Small intestine (tissue), 7 donors: ENCODE data around the gene C2orf49. TPM values are rescaled to one million over a fixed set of nuclear protein-coding genes. Genes with fewer than 3 reads are reported as not detected.

ENCODE experiments used
- DNase-seq, 2 donors: peaks; one replicate each; pipeline versions ENCODE4 v3.0.0 to v3.0.0-alpha.2; 2013
- FAIRE-seq: peaks from 2 replicates; lab custom pipeline; 2012; peaks lifted over from hg19 to GRCh38; lab: Jason Lieb, UNC
- H3K27ac ChIP-seq, 3 donors: one replicate each; pipeline ENCODE4 v1.5.1; 2013; ENCODE audit warnings: low read length in 2 of 3, mild to moderate bottlenecking in 2 of 3, control low read depth in 1 of 3, inconsistent platforms in 1 of 3, low read depth in 1 of 3, moderate library complexity in 1 of 3
- H3K27me3 ChIP-seq, 3 donors: one replicate each; pipeline ENCODE4 v1.6.1; 2013; ENCODE audit warnings: low read length in 3 of 3, inconsistent platforms in 1 of 3; ENCODE audit not compliant: control insufficient read depth in 3 of 3, insufficient read depth in 3 of 3
- H3K36me3 ChIP-seq, 3 donors: one replicate each; pipeline ENCODE4 v1.6.1; 2013; ENCODE audit warnings: low read length in 3 of 3, inconsistent platforms in 1 of 3, low read depth in 1 of 3, mild to moderate bottlenecking in 1 of 3, moderate library complexity in 1 of 3; ENCODE audit not compliant: control insufficient read depth in 3 of 3, insufficient read depth in 2 of 3
- H3K4me1 ChIP-seq, 3 donors: one replicate each; pipeline ENCODE4 v1.6.1; 2013; ENCODE audit warnings: low read length in 2 of 3, inconsistent platforms in 1 of 3, low read depth in 1 of 3, mild to moderate bottlenecking in 1 of 3, moderate library complexity in 1 of 3; ENCODE audit not compliant: control insufficient read depth in 3 of 3, insufficient read depth in 2 of 3
- H3K4me3 ChIP-seq, 3 donors: one replicate each; pipeline ENCODE4 v1.5.1; 2013; ENCODE audit warnings: low read length in 3 of 3, control low read depth in 1 of 3, inconsistent platforms in 1 of 3, low read depth in 1 of 3, mild to moderate bottlenecking in 1 of 3, moderate library complexity in 1 of 3
- H3K9me3 ChIP-seq, 2 donors: one replicate each; pipeline ENCODE4 v1.6.1; 2013; ENCODE audit warnings: low read depth in 1 of 2, low read length in 1 of 2; ENCODE audit not compliant: control insufficient read depth in 2 of 2, insufficient read depth in 1 of 2
- WGBS, 3 donors: extraction: QIAGEN DNeasy Blood & Tissue Kit; methylation state at CpG; one replicate each; pipeline ENCODE4 v1.1.7; 2013; 5-methylcytosine and 5-hydroxymethylcytosine counted together
- polyA plus RNA-seq, 4 donors: library from polyadenylated mRNA; stranded (reverse) in 3 of 4; unstranded in 1 of 4; fragments of 200-250 nt in 3 of 4; fragments of 120-200 nt in 1 of 4; gene quantifications; one replicate each; pipeline versions ENCODE4 v1.2.1 to v1.2.3, GENCODE V29; 2013
- donor health status: healthy with polysubstance abuse.
- donor health status: control.
- donor health status: control.
- donor health status: Bipolar disorder and iron deficiency.
- donor health status: healthy.

The C2orf49 gene
- polyA plus RNA-seq, 4 donors = 6.9 to 20.5 (median 8.2) TPM

GRCh38 chr2:105377871-105378270 lies 40.5 kb downstream of the C2orf49 start:
- Histone ChIP-seq H3K36me3 (peaks cover 0 to 21% (median 6%) of the 10 kb centered on the region in 3 donors), H3K4me3 (no peak overlapping the region), H3K4me1 (peaks cover 0 to 13% (median 0%) of the 10 kb centered on the region in 3 donors), H3K27ac (peak overlapping the region in 1 of 3 donors; percentile 27), H3K9me3 (no peaks in the 10 kb centered on the region), H3K27me3 (peaks cover 0 to 2% (median 0%) of the 10 kb centered on the region in 3 donors)
- no peak for DNase-seq
- 83 to 93% (median 84%) methylated on average over 3 of the region's 3 CpGs for WGBS, 3 donors
- no peak for FAIRE-seq

GRCh38 chr2:105378276-105378840 lies 41.0 kb downstream of the C2orf49 start:
- WGBS, 3 donors = 87 to 89% (median 88%) methylated on average over 12 of the region's 12 CpGs
- Histone ChIP-seq H3K4me3 (no peak overlapping the region), H3K27ac (no peak overlapping the region), H3K36me3 (peaks cover 0 to 18% (median 6%) of the 10 kb centered on the region in 3 donors), H3K27me3 (peaks cover 0 to 2% (median 0%) of the 10 kb centered on the region in 3 donors), H3K9me3 (no peaks in the 10 kb centered on the region), H3K4me1 (peaks cover 0 to 13% (median 0%) of the 10 kb centered on the region in 3 donors)
- DNase-seq (no peak), FAIRE-seq (no peak)

- Histone ChIP-seq H3K36me3 (peaks cover 0 to 16% (median 6%) of the 10 kb centered on the region in 3 donors), H3K4me1 (peaks cover 0 to 13% (median 0%) of the 10 kb centered on the region in 3 donors), H3K4me3 (no peak overlapping the region), H3K9me3 (no peaks in the 10 kb centered on the region), H3K27ac (no peak overlapping the region), H3K27me3 (peaks cover 0 to 2% (median 0%) of the 10 kb centered on the region in 3 donors)
- WGBS, 3 donors = 89 to 94% (median 91%) methylated on average over 4 of the region's 4 CpGs
- no peak for DNase-seq
- FAIRE-seq = no peak
Observed at GRCh38 chr2:105378921-105379383, 41.6 kb downstream of the C2orf49 start.

- Histone ChIP-seq H3K9me3 (no peaks in the 10 kb centered on the region), H3K27ac (peak overlapping the region in 1 of 3 donors; percentile 72), H3K4me3 (no peak overlapping the region), H3K27me3 (peaks cover 0 to 2% (median 0%) of the 10 kb centered on the region in 3 donors), H3K4me1 (peaks cover 0 to 13% (median 0%) of the 10 kb centered on the region in 3 donors), H3K36me3 (peaks cover 0 to 14% (median 6%) of the 10 kb centered on the region in 3 donors)
- FAIRE-seq (no peak), DNase-seq (peak in 1 of 2 donors; percentile 56)
- 57 to 63% (median 58%) methylated on average over 7 of the region's 7 CpGs for WGBS, 3 donors
Observed at GRCh38 chr2:105379741-105380186, 42.4 kb downstream of the C2orf49 start.

- WGBS, 3 donors = 51 to 77% (median 71%) methylated on average over 9 of the region's 9 CpGs
- FAIRE-seq = no peak
- H3K9me3 ChIP-seq = no peaks in the 10 kb centered on the region
- peak overlapping the region in 1 of 3 donors; percentile 82 for H3K27ac ChIP-seq
- H3K27me3 ChIP-seq = peaks cover 0 to 2% (median 0%) of the 10 kb centered on the region in 3 donors
- no peak for DNase-seq
- H3K4me1 ChIP-seq = peaks cover 0 to 13% (median 0%) of the 10 kb centered on the region in 3 donors
- H3K4me3 ChIP-seq = no peak overlapping the region
- peaks cover 0 to 17% (median 8%) of the 10 kb centered on the region in 3 donors for H3K36me3 ChIP-seq
Observed at GRCh38 chr2:105380432-105381100, 43.2 kb downstream of the C2orf49 start.

GRCh38 chr2:105381101-105381668 lies 43.8 kb downstream of the C2orf49 start:
- H3K4me1 ChIP-seq = peaks cover 0 to 13% (median 2%) of the 10 kb centered on the region in 3 donors
- H3K27ac ChIP-seq = peak overlapping the region in 1 of 3 donors; percentile 82
- H3K4me3 ChIP-seq = no peak overlapping the region
- WGBS, 3 donors = 80 to 89% (median 88%) methylated on average over 14 of the region's 14 CpGs
- peaks cover 0 to 17% (median 11%) of the 10 kb centered on the region in 3 donors for H3K36me3 ChIP-seq
- no peaks in the 10 kb centered on the region for H3K9me3 ChIP-seq
- H3K27me3 ChIP-seq = peaks cover 0 to 2% (median 0%) of the 10 kb centered on the region in 3 donors
- DNase-seq (no peak), FAIRE-seq (no peak)

GRCh38 chr2:105382177-105382576 lies 44.8 kb downstream of the C2orf49 start:
- FAIRE-seq (no peak), DNase-seq (no peak)
- Histone ChIP-seq H3K9me3 (no peaks in the 10 kb centered on the region), H3K27me3 (peaks cover 0 to 2% (median 0%) of the 10 kb centered on the region in 3 donors), H3K4me1 (peaks cover 0 to 13% (median 3%) of the 10 kb centered on the region in 3 donors), H3K36me3 (peaks cover 0 to 17% (median 12%) of the 10 kb centered on the region in 3 donors), H3K27ac (no peak overlapping the region), H3K4me3 (no peak overlapping the region)
- WGBS, 3 donors = 88 to 94% (median 92%) methylated on average over 5 of the region's 5 CpGs
